NCI-H82 (cell line): ENCODE data around the gene CTSW.
A peak's percentile ranks its signal among the peaks of the same experiment; 100 is the strongest.

Experiments
- DNase-seq: peaks from one replicate; lab custom pipeline; 2025; lab: John Stamatoyannopoulos, UW

The CTSW gene

GRCh38 chr11:65903068-65903481, 23.4 kb downstream of the CTSW start:
- no peak for DNase-seq

- DNase-seq, result no peak
Observed at GRCh38 chr11:65903715-65904114, 24.1 kb downstream of the CTSW start.

- DNase-seq, result no peak
Observed at GRCh38 chr11:65906602-65907001, 27.0 kb downstream of the CTSW start.

- DNase-seq, result no peak
Observed at GRCh38 chr11:65907878-65908277, 28.2 kb downstream of the CTSW start.

- DNase-seq, result peak; percentile 80
Observed at GRCh38 chr11:65911682-65912568, 32.3 kb downstream of the CTSW start.

GRCh38 chr11:65912845-65913244, 33.2 kb downstream of the CTSW start:
- no peak for DNase-seq

- DNase-seq, result no peak
Observed at GRCh38 chr11:65915101-65915820, 35.6 kb downstream of the CTSW start.

GRCh38 chr11:65915821-65916251, 36.2 kb downstream of the CTSW start:
- no peak for DNase-seq

- no peak for DNase-seq
Observed at GRCh38 chr11:65916391-65916790, 36.8 kb downstream of the CTSW start.

GRCh38 chr11:65917077-65917433, 37.4 kb downstream of the CTSW start:
- no peak for DNase-seq

GRCh38 chr11:65917434-65918210, 38.0 kb downstream of the CTSW start:
- no peak for DNase-seq

- DNase-seq, result peak; percentile 51
Observed at GRCh38 chr11:65918211-65919140, 38.8 kb downstream of the CTSW start, which contains the start of gene C11orf68. Gene C11orf68, minus strand, starts transcription at chr11:65919062. Its CDS starts 31 bp downstream, at chr11:65919031.

- peak; percentile 98 for DNase-seq
Observed at GRCh38 chr11:65919141-65919572, 39.5 kb downstream of the CTSW start, which contains the start of gene DRAP1. Gene DRAP1, plus strand, starts transcription at chr11:65919426. Its CDS starts 76 bp downstream, at chr11:65919502.

- peak; percentile 62 for DNase-seq
Observed at GRCh38 chr11:65919573-65920371, 40.1 kb downstream of the CTSW start.

- DNase-seq, result no peak
Observed at GRCh38 chr11:65920372-65920802, 40.8 kb downstream of the CTSW start.

- DNase-seq, result no peak
Observed at GRCh38 chr11:65921033-65921555, 41.5 kb downstream of the CTSW start.

- DNase-seq, result no peak
Observed at GRCh38 chr11:65921876-65922275, 42.2 kb downstream of the CTSW start.

- DNase-seq, result no peak
Observed at GRCh38 chr11:65922565-65922964, 42.9 kb downstream of the CTSW start.

- DNase-seq, result no peak
Observed at GRCh38 chr11:65925397-65925796, 45.8 kb downstream of the CTSW start.

GRCh38 chr11:65927904-65928397, 48.3 kb downstream of the CTSW start:
- DNase-seq, result no peak
